HG02571 (cell line): ENCODE results near the gene CAV1.

Experiments used
- ATAC-seq: cut with Tn5 transposase; IDR thresholded peaks from one replicate; pipeline ENCODE4 v1.9.1; 2021; ENCODE audit warnings: mild to moderate bottlenecking, moderate library complexity; ENCODE audit not compliant: unreplicated experiment

The CAV1 gene

GRCh38 chr7:116528008-116528789, 3.4 kb downstream of the CAV1 start:
- no peak for ATAC-seq

GRCh38 chr7:116529250-116529649, 4.4 kb downstream of the CAV1 start:
- no peak for ATAC-seq

GRCh38 chr7:116530107-116530820, 5.4 kb downstream of the CAV1 start:
- no peak for ATAC-seq

- no peak for ATAC-seq
Observed at GRCh38 chr7:116532102-116532688, 7.4 kb downstream of the CAV1 start.

GRCh38 chr7:116534790-116535189, 10.0 kb downstream of the CAV1 start:
- no peak for ATAC-seq

GRCh38 chr7:116535416-116535815, 10.6 kb downstream of the CAV1 start:
- ATAC-seq: no peak

- ATAC-seq: no peak
Observed at GRCh38 chr7:116538138-116538537, 13.3 kb downstream of the CAV1 start.

- ATAC-seq: no peak
Observed at GRCh38 chr7:116539879-116540278, 15.0 kb downstream of the CAV1 start.

GRCh38 chr7:116540743-116541142, 15.9 kb downstream of the CAV1 start:
- no peak for ATAC-seq

- ATAC-seq: no peak
Observed at GRCh38 chr7:116541951-116542350, 17.1 kb downstream of the CAV1 start.

- no peak for ATAC-seq
Observed at GRCh38 chr7:116542618-116543017, 17.8 kb downstream of the CAV1 start.

GRCh38 chr7:116543664-116544063, 18.8 kb downstream of the CAV1 start:
- ATAC-seq: peak; percentile 37

GRCh38 chr7:116544487-116544886, 19.7 kb downstream of the CAV1 start:
- no peak for ATAC-seq

- no peak for ATAC-seq
Observed at GRCh38 chr7:116545411-116545993, 20.7 kb downstream of the CAV1 start.

- no peak for ATAC-seq
Observed at GRCh38 chr7:116546054-116546453, 21.2 kb downstream of the CAV1 start.

- ATAC-seq: no peak
Observed at GRCh38 chr7:116546916-116547315, 22.1 kb downstream of the CAV1 start.

GRCh38 chr7:116547347-116547746, 22.5 kb downstream of the CAV1 start:
- no peak for ATAC-seq

GRCh38 chr7:116548506-116548905, 23.7 kb downstream of the CAV1 start:
- ATAC-seq: peak; percentile 92

GRCh38 chr7:116549370-116549769, 24.5 kb downstream of the CAV1 start:
- ATAC-seq: no peak

GRCh38 chr7:116551692-116552091, 26.9 kb downstream of the CAV1 start:
- no peak for ATAC-seq

- no peak for ATAC-seq
Observed at GRCh38 chr7:116552602-116553001, 27.8 kb downstream of the CAV1 start.
